Hair follicular keratinocyte (primary cell): ENCODE measurements around the gene TSPY4. TPM values are rescaled to one million over a fixed set of nuclear protein-coding genes. Genes with fewer than 3 reads are reported as not detected.

Experiments used
- total RNA-seq: library from RNA; depleted of rRNA; stranded (reverse); fragments of >200 nt; gene quantifications from 2 replicates; pipeline ENCODE4 v1.2.3, GENCODE V29; 2015

Gene TSPY4
- total RNA-seq, result not detected in 2 replicates

GRCh38 chrY:9337164-9337563 is at the start of gene TSPY4:
Gene TSPY4, plus strand, starts transcription at chrY:9337464. Its CDS starts 46 bp downstream, at chrY:9337510.

GRCh38 chrY:9357497-9357896 is 20.2 kb downstream of the TSPY4 start, which contains the start of gene TSPY8:
Gene TSPY8, plus strand, starts transcription at chrY:9357797. Its CDS starts 46 bp downstream, at chrY:9357843.

Other genes with a start within 250 kb of the TSPY4 start
- not detected in 2 replicates for gene TSPY8, start 20.3 kb downstream of the TSPY4 start, total RNA-seq
- gene TSPY3, start 61.0 kb downstream of the TSPY4 start, total RNA-seq, result not detected in 2 replicates
- not detected in 2 replicates for gene TSPY1, start 129.5 kb downstream of the TSPY4 start, total RNA-seq
- not detected in 2 replicates for gene TSPY9, start 149.8 kb downstream of the TSPY4 start, total RNA-seq
- gene TSPY10, start 190.4 kb downstream of the TSPY4 start, total RNA-seq, result not detected in 2 replicates